Activated T-helper 2 cell treated with anti-CD3 and anti-CD28 coated beads, Interferon-gamma antibody, Interleukin-2, Interleukin-4, amounts not matched to agents 10 μg/mL and 5 μg/mL and 100 μg/mL, durations not matched to agents 14 hours and 24 hours and 36 hours (primary cell): ENCODE results near the gene PLEKHG4B. TPM values are rescaled to one million over a fixed set of nuclear protein-coding genes. Genes with fewer than 3 reads are reported as not detected.
"Not testable (repeated sequence)": the region's sequence is repeated elsewhere in the genome, so short reads cannot be mapped to it uniquely, and the experiment has no call there.

ENCODE experiments used
- DNase-seq: peaks from one replicate; pipeline ENCODE4 v3.0.0; 2021; ENCODE audit warnings: low spot score
- H3K27ac Mint-ChIP-seq: one replicate; pipeline ENCODE4 v1.8.0; 2021; ENCODE audit warnings: mixed read lengths
- H3K27me3 Mint-ChIP-seq: one replicate; pipeline ENCODE4 v1.8.0; 2021; ENCODE audit warnings: low read depth, mixed read lengths
- H3K36me3 Mint-ChIP-seq: one replicate; pipeline ENCODE4 v1.8.0; 2021; ENCODE audit warnings: low read depth, mixed read lengths
- H3K4me1 Mint-ChIP-seq: one replicate; pipeline ENCODE4 v1.8.0; 2021; ENCODE audit warnings: low read depth, mixed read lengths
- H3K4me3 Mint-ChIP-seq: one replicate; pipeline ENCODE4 v1.8.0; 2021; ENCODE audit warnings: low read depth, mild to moderate bottlenecking, moderate library complexity, mixed read lengths
- H3K9me3 Mint-ChIP-seq: one replicate; pipeline ENCODE4 v1.8.0; 2021; ENCODE audit warnings: mixed read lengths
- intact Hi-C: fragments of 100-400 bp; cut with micrococcal nuclease; formaldehyde crosslinking; loops from one replicate; pipeline ENCODE4 v1.15.1; 2023
- total RNA-seq: library from RNA; stranded (reverse); gene quantifications from 2 replicates; pipeline ENCODE4 v1.2.3, GENCODE V29; 2022

PLEKHG4B gene
- total RNA-seq, 1 donor from 2014 or later = not detected

GRCh38 chr5:191036-191948 is 99.3 kb downstream of the PLEKHG4B start, which contains the start of gene LRRC14B:
Gene LRRC14B (plus strand): TSS chr5:191495. CDS start chr5:191539, 44 bp downstream.
- H3K4me3 Mint-ChIP-seq = no peak within 1 kb of the TSS
- no peaks in the 10 kb centered on the region for H3K36me3 Mint-ChIP-seq
- DNase-seq = no peak
- H3K4me1 Mint-ChIP-seq = peaks cover 10% of the 10 kb centered on the region
- intact Hi-C loops = no loop called here
- peaks cover 6% of the 10 kb centered on the region for H3K27me3 Mint-ChIP-seq
- H3K27ac Mint-ChIP-seq = no peak within 1 kb of the TSS
- no peaks in the 10 kb centered on the region for H3K9me3 Mint-ChIP-seq

- Mint-ChIP-seq H3K4me3 (no peak overlapping the region), H3K36me3 (no peaks in the 10 kb centered on the region), H3K27ac (no peak overlapping the region), H3K27me3 (peaks cover 6% of the 10 kb centered on the region), H3K9me3 (no peaks in the 10 kb centered on the region), H3K4me1 (peaks cover 10% of the 10 kb centered on the region)
- no peak for DNase-seq
- intact Hi-C loops = no loop called here
These were observed 100.2 kb downstream of the PLEKHG4B start for GRCh38 chr5:191949-192690.

- H3K4me3 Mint-ChIP-seq = no peak overlapping the region
- no peaks in the 10 kb centered on the region for H3K9me3 Mint-ChIP-seq
- H3K4me1 Mint-ChIP-seq = peaks cover 10% of the 10 kb centered on the region
- H3K27ac Mint-ChIP-seq = no peak overlapping the region
- intact Hi-C loops = no loop called here
- no peaks in the 10 kb centered on the region for H3K36me3 Mint-ChIP-seq
- DNase-seq = no peak
- H3K27me3 Mint-ChIP-seq = peaks cover 6% of the 10 kb centered on the region
These were observed 100.7 kb downstream of the PLEKHG4B start for GRCh38 chr5:192691-192969.

- H3K9me3 Mint-ChIP-seq = no peaks in the 10 kb centered on the region
- H3K4me1 Mint-ChIP-seq = peaks cover 10% of the 10 kb centered on the region
- no peak for DNase-seq
- no peak overlapping the region for H3K27ac Mint-ChIP-seq
- intact Hi-C loops = no loop called here
- H3K36me3 Mint-ChIP-seq = no peaks in the 10 kb centered on the region
- peaks cover 6% of the 10 kb centered on the region for H3K27me3 Mint-ChIP-seq
- H3K4me3 Mint-ChIP-seq = no peak overlapping the region
These were observed 101.2 kb downstream of the PLEKHG4B start for GRCh38 chr5:192970-193831.

- Mint-ChIP-seq H3K27ac (no peak overlapping the region), H3K9me3 (no peaks in the 10 kb centered on the region), H3K4me1 (peaks cover 4% of the 10 kb centered on the region), H3K27me3 (peaks cover 6% of the 10 kb centered on the region), H3K36me3 (no peaks in the 10 kb centered on the region), H3K4me3 (no peak overlapping the region)
- intact Hi-C loops = no loop called here
- DNase-seq = no peak
These were observed 102.1 kb downstream of the PLEKHG4B start for GRCh38 chr5:194102-194501.

- no peak for DNase-seq
- Mint-ChIP-seq H3K27me3 (peaks cover 6% of the 10 kb centered on the region), H3K9me3 (no peaks in the 10 kb centered on the region), H3K27ac (no peak overlapping the region), H3K4me1 (peaks cover 4% of the 10 kb centered on the region), H3K4me3 (no peak overlapping the region), H3K36me3 (no peaks in the 10 kb centered on the region)
- intact Hi-C loops = no loop called here
These were observed 102.7 kb downstream of the PLEKHG4B start for GRCh38 chr5:194603-195209.

GRCh38 chr5:195401-196160 is 103.6 kb downstream of the PLEKHG4B start:
- H3K36me3 Mint-ChIP-seq = no peaks in the 10 kb centered on the region
- intact Hi-C loops = no loop called here
- H3K27me3 Mint-ChIP-seq = peaks cover 2% of the 10 kb centered on the region
- H3K4me1 Mint-ChIP-seq = peaks cover 2% of the 10 kb centered on the region
- DNase-seq = no peak
- H3K4me3 Mint-ChIP-seq = no peak overlapping the region
- no peak overlapping the region for H3K27ac Mint-ChIP-seq
- no peaks in the 10 kb centered on the region for H3K9me3 Mint-ChIP-seq

- Mint-ChIP-seq H3K4me1 (peaks cover 2% of the 10 kb centered on the region), H3K9me3 (no peaks in the 10 kb centered on the region), H3K36me3 (no peaks in the 10 kb centered on the region), H3K4me3 (no peak overlapping the region), H3K27ac (no peak overlapping the region), H3K27me3 (no peaks in the 10 kb centered on the region)
- no peak for DNase-seq
- intact Hi-C loops = no loop called here
These were observed 104.4 kb downstream of the PLEKHG4B start for GRCh38 chr5:196350-196749.

- H3K36me3 Mint-ChIP-seq, intact Hi-C loops, H3K27ac Mint-ChIP-seq: not testable (repeated sequence)
These were observed 105.1 kb downstream of the PLEKHG4B start for GRCh38 chr5:197031-197430.

GRCh38 chr5:197892-198489 is 106.0 kb downstream of the PLEKHG4B start:
- Mint-ChIP-seq H3K36me3 (no peaks in the 10 kb centered on the region), H3K27ac (no peak overlapping the region), H3K4me1 (peaks cover 2% of the 10 kb centered on the region), H3K4me3 (no peak overlapping the region), H3K9me3 (no peaks in the 10 kb centered on the region), H3K27me3 (no peaks in the 10 kb centered on the region)
- DNase-seq = no peak
- intact Hi-C loops = no loop called here

More at GRCh38 chr5:197031-197430, 105.1 kb downstream of the PLEKHG4B start:
- H3K4me1 Mint-ChIP-seq, H3K27me3 Mint-ChIP-seq, H3K4me3 Mint-ChIP-seq, H3K9me3 Mint-ChIP-seq, DNase-seq: not testable (repeated sequence)

GRCh38 chr5:198516-199196 is 106.7 kb downstream of the PLEKHG4B start:
- no peak for DNase-seq
- Mint-ChIP-seq H3K4me3 (no peak overlapping the region), H3K27me3 (no peaks in the 10 kb centered on the region), H3K36me3 (peaks cover under 1% of the 10 kb centered on the region), H3K27ac (no peak overlapping the region), H3K9me3 (no peaks in the 10 kb centered on the region), H3K4me1 (peaks cover 2% of the 10 kb centered on the region)
- intact Hi-C loops = no loop called here
